GM18499 (cell line): ENCODE measurements around the gene SHANK1.
"Not testable (repeated sequence)": the region's sequence is repeated elsewhere in the genome, so short reads cannot be mapped to it uniquely, and the experiment has no call there.

Experiments used
- ATAC-seq: cut with Tn5 transposase; IDR thresholded peaks from one replicate; pipeline ENCODE4 v1.9.1; 2021; ENCODE audit warnings: moderate number of reproducible peaks; ENCODE audit not compliant: insufficient read depth, unreplicated experiment

The SHANK1 gene

DNA sequence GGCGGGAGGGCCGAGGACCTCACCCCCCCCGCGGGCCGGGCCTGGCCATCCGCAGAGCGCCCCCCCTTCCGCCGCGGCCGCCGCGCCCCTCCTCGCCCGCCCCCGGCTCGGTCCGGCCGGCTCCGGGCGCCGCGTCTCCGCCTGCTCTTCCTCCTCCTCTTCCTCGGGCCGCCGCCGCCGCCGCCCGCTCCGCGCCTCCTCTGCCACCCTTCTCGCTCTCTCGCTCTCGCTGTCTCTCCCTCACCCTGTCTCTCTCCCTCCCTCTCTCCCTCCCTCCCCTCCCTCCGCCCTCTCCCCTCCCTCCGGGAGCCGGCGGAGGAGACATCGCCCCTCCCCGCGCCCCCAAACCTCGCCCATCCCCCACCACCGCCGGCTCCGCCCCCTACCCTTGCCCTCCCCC lies at the start of gene SHANK1:
Gene SHANK1, minus strand, starts transcription at position 237 of the 400 bp plus-strand sequence. CDS start 2,883 bp downstream, outside the sequence.
- no peak for ATAC-seq

DNA sequence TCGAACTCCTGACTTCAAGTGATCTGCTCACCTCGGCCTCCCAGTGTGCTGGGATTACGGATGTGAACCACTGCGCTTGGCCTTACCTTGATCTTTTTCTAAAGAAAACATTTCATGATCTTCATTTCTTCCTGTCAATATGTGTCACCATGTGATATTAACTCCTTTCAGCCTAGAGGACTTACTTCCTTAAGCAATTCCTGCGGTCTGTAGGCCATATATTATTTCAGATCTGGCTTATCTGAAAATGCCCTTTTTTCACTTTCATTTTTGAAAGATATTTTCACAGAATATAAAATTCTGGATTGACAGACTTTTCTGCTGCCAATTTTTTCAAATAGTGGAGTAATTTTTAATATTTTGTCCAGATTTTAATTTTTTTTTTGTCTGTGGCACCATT lies 48.7 kb upstream of the SHANK1 start:
- no peak for ATAC-seq

DNA sequence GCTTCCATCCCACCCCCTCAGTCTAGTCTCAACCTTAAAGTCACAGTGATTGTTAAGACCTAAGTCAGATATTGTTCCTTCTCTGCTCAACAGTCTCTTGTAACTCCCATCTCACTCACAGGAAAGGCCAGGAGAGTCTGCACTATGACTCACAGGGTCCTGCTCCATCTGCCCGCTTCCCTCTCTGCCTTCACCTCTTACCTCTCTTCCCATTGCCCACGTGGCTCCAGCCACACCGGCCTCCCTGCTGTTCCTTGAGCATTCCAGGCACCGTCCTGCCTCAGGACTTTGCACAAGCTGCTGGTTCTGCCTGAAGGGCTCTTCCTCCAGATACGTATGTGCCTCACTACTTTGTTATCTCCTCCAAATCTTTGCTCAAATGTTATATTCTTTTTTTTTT lies 47.7 kb upstream of the SHANK1 start:
- not testable (repeated sequence) for ATAC-seq

DNA sequence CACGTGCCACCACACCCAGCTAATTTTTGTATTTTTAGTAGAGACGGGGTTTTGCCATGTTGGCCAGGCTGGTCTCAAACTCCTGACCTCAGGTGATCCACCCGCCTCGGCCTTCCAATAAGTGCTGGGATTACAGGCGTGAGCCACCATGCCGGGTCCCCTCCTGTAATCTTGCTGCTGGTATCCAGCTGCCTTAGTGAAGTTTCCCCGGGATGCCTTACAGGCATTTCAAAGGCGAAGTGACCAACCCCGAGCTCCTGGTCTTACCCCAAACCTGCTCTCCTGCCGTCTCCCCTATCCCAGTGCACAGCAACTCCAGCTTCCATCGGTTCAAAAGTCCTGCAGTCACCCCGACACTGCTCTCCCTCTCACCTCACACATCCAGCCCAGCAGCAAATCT lies 47.1 kb upstream of the SHANK1 start:
- not testable (repeated sequence) for ATAC-seq

DNA sequence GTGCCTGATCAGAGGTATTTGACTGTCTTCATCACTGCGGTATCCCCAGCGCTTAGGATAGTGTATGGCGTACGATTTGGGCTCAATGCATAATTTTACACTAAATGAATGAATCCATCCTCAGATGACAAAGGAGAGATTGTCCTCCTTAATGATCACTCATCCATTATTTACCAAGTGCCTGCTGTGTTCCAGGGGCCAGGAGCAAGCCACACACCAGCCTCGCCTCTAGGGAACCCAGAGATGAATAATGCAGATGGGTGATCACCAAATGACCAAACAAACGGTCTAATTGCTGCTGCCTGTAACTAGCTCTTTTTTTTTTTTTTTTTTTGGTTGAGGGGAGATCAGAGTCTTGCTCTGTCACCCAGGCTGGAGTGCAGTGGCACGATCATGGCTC lies 44.8 kb upstream of the SHANK1 start:
- ATAC-seq: no peak

DNA sequence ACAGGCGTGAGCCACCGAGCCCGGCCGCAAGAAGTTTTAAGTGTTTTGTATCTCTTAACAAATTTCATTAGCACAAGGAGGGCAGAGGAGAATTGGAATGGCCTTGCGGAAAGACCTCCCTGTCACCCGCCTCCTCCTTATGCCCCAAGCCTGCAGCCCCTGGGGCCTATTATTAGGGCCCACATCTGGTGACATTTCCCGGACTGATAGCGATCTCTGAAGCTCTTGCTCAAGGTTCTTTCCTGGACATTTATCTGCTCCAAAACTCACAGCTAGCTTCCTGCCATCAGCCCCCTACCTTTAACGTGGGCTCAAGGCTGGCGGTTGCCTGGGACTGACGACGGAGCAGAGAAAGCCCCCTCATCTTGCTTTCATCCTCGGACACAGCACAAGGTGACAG lies 43.9 kb upstream of the SHANK1 start:
- ATAC-seq: not testable (repeated sequence)

DNA sequence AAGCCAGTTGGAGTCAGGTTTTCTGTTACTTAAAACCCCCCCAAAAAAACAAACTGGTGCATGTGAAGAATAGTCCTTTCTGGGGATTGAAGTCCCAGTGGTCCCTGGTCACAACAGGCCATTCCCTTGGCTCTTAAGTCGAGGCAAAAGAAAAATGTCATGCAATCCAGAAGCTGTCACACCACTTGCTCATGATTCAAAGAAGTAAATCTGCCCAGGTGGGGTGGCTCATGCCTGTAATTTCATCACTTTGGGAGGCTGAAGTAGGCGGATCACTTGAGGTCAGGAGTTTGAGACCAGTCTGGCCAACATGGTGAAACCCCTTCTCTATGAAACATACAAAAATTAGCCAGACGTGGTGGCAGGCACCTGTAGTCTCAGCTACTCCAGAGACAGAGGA lies 41.9 kb upstream of the SHANK1 start:
- ATAC-seq: not testable (repeated sequence)

DNA sequence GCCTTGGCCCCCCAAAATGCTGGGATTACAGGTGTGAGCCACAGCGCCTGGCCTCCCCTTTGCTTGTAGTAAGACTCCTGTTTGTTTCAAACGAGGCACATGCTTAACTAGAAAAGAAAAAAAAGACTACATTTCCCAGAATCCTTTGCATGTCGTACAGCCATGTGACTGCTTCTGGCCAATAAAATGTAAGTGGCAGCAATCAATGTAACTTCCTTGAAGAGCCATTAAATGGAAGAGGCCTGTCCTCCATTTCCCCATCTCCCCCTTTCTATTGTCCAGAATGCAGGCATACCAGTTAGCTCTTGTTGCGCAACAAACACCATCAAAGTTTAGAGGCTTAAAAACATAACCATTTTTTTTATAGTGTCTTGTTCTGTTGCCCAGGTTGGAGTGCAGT lies 40.3 kb upstream of the SHANK1 start:
- no peak for ATAC-seq

DNA sequence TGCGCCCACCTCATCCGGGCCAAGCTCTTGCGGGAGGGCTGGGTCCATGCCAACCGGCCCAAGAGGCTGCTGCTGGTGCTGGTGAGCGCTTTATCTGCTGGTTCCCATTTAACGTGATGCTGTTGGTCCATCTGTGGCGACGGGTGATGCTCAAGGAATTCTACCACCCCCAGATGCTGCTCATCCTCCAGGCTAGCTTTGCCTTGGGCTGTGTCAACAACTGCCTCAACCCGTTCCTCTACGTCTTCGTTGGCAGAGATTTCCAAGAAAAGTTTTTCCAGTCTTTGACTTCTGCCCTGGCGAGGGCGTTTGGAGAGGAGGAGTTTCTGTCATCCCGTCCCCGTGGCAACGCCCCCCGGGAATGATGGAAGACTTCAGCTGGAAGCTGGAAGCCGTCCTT lies 39.5 kb upstream of the SHANK1 start:
- not testable (repeated sequence) for ATAC-seq

DNA sequence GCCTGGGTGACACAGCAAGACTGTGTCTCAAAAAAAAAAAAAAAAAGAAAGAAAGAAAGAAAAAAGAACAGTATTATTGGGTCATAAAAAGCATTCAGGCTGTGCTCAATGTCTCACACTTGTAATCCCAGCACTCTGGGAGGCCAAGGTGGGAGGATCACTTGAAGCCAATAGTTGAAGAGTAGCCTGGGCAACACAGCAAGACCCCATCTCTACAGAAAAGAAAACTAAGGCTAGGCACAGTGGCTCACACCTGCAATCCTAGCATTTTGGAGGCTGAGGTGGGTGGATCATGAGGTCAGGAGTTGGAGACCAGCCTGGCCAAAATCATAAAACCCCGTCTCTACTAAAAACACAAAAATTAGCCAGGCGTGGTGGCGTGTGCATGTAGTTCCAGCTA lies 38.0 kb upstream of the SHANK1 start:
- ATAC-seq: not testable (repeated sequence)

DNA sequence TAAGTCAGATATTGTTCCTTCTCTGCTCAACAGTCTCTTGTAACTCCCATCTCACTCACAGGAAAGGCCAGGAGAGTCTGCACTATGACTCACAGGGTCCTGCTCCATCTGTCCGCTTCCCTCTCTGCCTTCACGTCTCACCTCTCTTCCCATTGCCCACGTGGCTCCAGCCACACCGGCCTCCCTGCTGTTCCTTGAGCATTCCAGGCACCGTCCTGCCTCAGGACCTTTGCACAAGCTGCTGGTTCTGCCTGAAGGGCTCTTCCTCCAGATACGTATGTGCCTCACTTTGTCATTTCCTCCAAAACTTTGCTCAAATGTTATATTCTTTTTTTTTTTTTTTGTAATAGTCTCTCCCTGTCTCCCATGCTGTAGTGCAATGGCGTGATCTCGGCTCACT lies 36.6 kb upstream of the SHANK1 start:
- ATAC-seq: not testable (repeated sequence)

DNA sequence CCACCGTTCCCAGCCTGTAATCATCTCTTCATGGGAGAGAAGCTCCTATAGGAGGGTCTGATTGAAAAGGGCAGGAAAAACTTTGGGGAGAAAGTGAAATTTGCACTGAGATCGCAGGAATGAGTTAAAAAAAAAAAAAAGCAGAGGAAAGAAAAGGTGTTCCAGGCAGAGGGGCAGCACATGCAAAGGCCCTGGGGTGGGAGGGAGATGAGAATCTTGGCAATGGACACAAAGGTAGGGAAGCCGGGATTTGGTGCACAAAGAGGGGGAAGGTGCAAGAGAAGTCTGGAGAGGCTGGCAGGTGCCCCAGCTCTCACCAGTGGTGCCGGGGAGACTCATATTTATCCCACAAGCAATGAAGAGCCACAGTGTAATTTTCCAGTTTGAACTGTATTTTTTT lies 34.3 kb upstream of the SHANK1 start:
- ATAC-seq: no peak

DNA sequence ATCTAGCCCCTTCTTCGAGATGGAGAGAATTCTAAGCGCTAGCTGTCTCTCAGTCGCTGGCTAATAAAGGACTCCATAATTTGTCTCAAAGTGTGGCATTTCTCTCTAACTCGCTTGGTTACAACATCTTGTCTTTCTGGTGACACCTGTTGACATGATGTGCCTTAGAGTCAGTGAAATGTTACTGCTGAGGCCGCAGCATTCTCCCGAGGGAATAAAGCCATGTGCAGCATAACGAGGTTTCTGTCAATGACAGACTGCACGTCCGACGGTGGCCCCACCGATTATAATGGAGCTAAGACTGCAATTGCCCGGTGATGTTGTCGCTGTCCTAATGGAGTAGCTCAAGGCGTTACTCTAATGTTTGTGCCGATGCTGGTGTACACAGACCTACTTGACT lies 30.4 kb upstream of the SHANK1 start:
- ATAC-seq: no peak

DNA sequence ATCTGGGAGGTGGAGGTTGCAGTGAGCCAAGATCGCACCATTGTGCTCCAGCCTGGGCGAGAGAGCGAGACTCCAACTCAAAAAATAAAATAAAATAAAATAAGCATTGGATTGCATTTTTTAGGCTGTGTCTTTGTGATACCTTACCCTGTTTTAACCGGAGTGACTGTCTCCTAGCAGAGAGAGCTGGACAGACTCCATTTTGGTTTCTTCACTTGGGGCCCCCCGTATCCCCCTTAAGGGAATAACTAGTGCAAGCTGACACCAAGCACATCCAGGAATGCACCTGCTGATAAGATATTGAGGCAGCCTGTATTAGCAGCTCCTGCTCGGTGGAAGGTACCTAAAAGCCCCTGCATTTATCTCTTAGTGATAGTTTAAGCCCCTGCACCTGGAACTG lies 29.9 kb upstream of the SHANK1 start:
- ATAC-seq: no peak

DNA sequence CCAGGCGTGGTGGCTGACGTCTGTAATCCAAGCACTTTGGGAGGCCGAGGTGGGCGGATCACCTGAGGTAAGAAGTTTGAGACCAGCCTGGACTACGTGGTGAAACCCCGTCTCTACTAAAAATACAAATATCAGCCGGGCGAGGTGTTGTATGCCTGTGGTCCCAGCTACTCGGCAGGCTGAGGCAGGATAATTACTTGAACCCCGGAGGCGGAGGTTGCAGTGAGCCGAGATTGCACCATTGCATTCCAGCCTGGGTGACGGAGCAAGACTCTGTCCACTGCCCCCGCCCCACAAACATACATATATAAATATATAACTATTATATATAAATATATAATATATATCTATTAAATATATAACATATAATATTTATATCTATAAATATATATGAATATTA lies 27.5 kb upstream of the SHANK1 start:
- not testable (repeated sequence) for ATAC-seq

DNA sequence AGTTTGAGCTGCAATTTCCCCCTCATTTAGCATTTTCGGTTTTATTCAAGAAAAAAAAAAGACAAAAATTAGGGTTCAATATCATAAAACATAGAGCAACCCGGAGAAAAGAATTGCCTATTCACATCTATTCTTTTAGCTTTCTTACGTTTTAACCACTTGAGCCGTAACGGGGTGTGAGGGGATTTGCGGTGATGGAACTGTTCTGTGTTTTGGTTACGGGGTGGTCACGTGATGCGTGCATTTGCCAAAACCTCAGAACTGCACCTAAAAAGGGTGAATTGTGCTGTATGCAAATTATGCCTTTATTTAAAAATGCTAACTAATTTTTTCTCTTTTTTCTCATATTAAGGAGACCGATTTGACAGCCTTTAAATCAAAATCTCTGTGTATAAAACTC lies 25.6 kb upstream of the SHANK1 start:
- ATAC-seq: no peak

DNA sequence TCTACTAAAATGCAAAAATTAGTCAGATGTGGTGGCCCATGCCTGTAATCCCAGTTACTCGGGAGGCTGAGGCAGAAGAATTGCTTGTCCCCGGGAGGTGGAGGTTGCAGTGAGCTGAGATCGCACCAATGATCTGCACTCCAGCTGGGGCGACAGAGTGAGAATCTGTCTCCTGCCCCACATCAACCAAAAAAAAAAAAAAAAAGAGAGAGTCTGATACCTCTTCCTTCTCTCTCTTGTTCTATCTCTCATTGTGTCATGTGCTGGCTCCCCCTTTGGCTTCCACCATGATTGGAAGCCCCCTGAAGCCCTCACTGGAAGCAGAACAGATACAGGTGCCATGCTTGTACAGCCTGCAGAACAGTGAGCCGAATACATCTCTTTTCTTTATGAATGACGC lies 23.9 kb upstream of the SHANK1 start:
- no peak for ATAC-seq

DNA sequence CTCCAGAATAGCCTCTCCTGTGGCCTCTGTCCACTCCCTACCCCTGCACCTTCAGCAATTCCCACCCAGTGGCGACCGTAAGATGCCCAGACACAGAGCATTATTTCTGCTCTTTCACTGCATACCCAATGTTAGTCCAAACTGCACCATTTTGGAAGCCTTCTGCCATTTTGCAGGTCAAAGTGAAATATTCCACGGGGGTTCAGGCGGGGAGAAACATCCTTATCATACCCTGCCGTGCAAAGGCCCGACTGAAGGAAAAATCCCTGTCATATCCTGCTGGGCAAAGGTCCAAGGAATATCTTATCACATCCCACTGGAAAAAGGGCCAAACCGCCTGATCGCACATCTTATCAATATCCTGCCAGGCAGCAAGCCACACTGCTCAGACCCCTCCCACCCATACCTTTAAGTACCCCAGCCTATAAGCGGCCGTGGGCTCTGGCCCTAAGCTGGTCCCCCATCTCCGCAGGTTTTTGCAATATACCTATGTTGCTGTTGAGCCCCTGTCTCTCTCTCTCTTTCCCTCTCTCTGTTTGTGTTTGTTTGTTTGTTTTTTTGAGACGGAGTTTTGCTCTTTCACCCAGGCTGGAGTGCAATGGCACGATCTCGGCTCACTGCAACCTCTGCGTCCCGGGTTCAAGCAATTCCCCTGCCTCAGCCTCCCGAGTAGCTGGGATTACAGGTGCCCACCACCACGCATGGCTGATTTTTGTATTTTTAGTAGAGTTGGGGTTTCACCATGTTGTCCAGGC lies 21.8 kb upstream of the SHANK1 start:
- no peak for ATAC-seq

DNA sequence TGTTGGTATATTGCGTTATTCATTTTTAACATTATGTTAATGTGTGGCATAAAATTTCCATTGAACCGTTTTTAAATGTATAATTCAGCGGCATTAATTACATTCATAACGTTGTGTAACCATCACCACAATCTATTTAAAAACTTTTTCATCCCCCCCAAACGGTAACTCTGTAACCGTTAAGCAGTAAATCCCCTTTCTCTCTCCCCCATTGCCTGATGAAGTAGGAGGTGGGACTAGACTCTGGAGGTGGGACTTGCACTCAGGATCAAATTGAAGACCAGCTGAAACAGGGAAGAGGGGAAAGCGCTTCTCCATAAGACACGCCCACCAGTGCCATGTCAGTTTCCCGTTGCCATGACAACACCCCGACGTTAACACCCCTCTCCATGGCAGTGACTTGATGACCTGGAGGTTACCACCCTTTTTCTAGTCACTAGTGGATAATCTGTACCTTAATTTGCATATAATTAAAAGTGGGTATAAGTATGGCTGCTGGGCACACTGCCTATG lies 20.4 kb upstream of the SHANK1 start:
- no peak for ATAC-seq

DNA sequence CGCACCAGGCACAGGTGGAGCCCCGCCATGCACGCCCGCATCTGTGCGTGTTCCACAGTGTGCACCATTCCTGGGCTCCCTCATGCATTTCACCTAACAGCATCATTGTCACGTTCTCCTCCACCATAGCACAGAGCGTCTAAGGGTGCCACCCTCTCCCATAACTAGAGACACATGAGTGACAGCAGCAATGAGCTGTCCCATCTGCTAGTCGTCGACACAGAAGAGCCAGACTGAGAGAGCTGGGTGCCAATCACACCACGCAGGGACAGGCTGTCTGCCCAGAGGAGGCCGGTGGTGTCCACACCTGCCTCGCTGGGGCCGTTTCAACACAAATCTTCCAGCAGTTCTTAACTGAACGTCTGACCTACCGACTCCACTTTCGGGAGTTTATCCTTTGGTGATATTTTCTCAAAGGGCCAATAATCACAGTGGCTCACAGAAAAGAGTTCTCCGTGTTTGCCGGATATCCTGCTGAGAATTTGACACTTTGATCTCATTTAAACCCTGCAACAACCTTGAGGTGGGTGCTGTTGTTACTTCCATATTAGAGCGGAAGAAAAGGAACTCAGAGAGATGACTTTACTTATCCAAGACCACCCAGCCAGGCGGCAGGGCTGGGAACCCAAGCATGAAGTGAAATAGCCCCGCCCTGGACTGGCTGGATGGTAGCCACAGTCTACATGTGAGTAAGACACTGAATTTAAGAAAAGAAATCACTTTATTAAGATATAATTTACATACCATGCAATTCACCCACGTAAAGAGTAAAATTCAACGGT lies 19.7 kb upstream of the SHANK1 start:
- ATAC-seq: no peak

DNA sequence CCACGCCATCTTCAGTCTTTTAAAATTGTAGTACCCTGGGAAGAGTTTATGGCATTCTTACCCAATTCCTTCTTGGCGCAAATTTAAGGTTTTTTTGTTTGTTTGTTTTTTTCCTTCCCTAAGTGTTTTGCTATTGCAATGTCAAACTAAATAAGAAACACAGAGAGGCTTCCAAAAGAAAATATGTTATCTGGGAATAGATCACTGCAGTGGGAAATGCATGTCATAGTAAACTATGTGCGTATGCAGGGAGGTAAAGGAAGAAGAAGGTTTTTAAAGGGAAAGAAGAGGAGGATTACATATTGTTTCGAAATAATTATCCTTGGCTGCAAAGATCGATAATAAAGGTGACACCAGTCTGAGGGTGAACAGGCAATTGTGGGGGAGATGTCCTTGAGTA lies 16.7 kb upstream of the SHANK1 start:
- no peak for ATAC-seq

DNA sequence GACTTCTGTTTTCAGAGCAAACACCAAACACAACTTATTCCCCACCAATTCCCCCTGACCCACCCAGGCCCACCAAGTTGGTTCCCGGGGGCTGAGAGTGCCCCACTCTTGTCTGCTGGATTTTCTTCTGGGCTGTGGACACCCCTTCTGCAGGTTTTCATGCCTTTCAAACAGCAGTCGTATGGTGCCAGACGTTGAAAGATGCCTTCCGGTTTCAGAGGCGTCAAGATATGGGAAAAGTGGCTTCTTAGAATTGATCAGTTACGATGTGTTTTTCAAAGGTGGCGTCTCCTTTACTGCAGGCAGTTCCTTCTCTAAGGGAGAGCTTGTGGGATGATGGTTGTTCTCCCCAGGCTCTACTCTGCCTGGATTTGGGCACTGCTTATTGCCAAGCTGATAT lies 16.3 kb upstream of the SHANK1 start:
- no peak for ATAC-seq
